OCI-LY7 (cell line): ENCODE results near the gene WRAP73. TPM values are rescaled to one million over a fixed set of nuclear protein-coding genes. Genes with fewer than 3 reads are reported as not detected.

ENCODE experiments used
- BruUV-seq: library from RNA; stranded (reverse); fragments of 400-500 nt; replicated peaks from 2 replicates; lab custom pipeline; 2021; lab: Mats Ljungman, UMichigan
- CTCF ChIA-PET: fragments of 300-600 bp; sonication (Branson Sonifier 250); formaldehyde crosslinking; loops from one replicate; lab custom pipeline; 2022; ENCODE audit warnings: antibody characterized with exemption; ENCODE audit not compliant: unreplicated experiment; lab: Charles Lee
- POLR2A ChIA-PET: fragments of 300-600 bp; sonication (Branson Sonifier 250); formaldehyde crosslinking; loops from one replicate; lab custom pipeline; 2022; ENCODE audit warnings: antibody characterized with exemption; lab: Charles Lee
- DNase-seq: peaks from one replicate; pipeline ENCODE4 v3.0.0-alpha.2; 2015; ENCODE audit warnings: low spot score
- H2AFZ ChIP-seq: fragments of 200-600 bp; sonication (generic), shearing (Covaris generic); 2 replicates; pipeline ENCODE4 v1.6.1; 2014; ENCODE audit warnings: mild to moderate bottlenecking, antibody characterized with exemption, low read length, moderate library complexity
- H3K27ac ChIP-seq: fragments of 200-600 bp; sonication (generic); 2 replicates; pipeline ENCODE4 v1.5.1; 2014; ENCODE audit warnings: mixed run types, low read depth, mild to moderate bottlenecking, moderate library complexity, low read length, inconsistent platforms; ENCODE audit not compliant: poor library complexity, severe bottlenecking
- H3K36me3 ChIP-seq: fragments of 200-600 bp; sonication (generic); 2 replicates; pipeline ENCODE4 v1.6.1; 2014; ENCODE audit warnings: mild to moderate bottlenecking, antibody characterized with exemption, low read length, moderate library complexity, mixed read lengths; ENCODE audit not compliant: insufficient read depth
- H3K4me1 ChIP-seq: fragments of 200-600 bp; sonication (generic); 2 replicates; pipeline ENCODE4 v1.5.1; 2014; ENCODE audit warnings: mild to moderate bottlenecking, low read length; ENCODE audit not compliant: insufficient read depth, poor library complexity, severe bottlenecking
- H3K4me2 ChIP-seq: fragments of 200-600 bp; sonication (generic); 2 replicates; pipeline ENCODE4 v1.6.1; 2014; ENCODE audit warnings: mild to moderate bottlenecking, low read length
- H3K4me3 ChIP-seq: fragments of 200-600 bp; sonication (generic); 2 replicates; pipeline ENCODE4 v1.5.1; 2014; ENCODE audit warnings: mild to moderate bottlenecking, low read depth, low read length; ENCODE audit not compliant: poor library complexity, severe bottlenecking
- H3K79me2 ChIP-seq: fragments of 200-600 bp; sonication (generic); 2 replicates; pipeline ENCODE4 v1.6.1; 2016; ENCODE audit warnings: low read depth, mild to moderate bottlenecking, low read length, moderate library complexity, mixed read lengths; ENCODE audit not compliant: insufficient read depth
- H3K9me2 ChIP-seq: fragments of 200-600 bp; sonication (generic); 2 replicates; pipeline ENCODE4 v1.6.1; 2016; ENCODE audit warnings: mild to moderate bottlenecking, low read length, mixed read lengths; ENCODE audit not compliant: insufficient read depth
- H3K9me3 ChIP-seq: fragments of 200-600 bp; sonication (generic); 2 replicates; pipeline ENCODE4 v1.6.1; 2014; ENCODE audit warnings: mild to moderate bottlenecking, mixed run types, low read length, mixed read lengths
- H4K20me1 ChIP-seq: fragments of 200-600 bp; sonication (generic); 2 replicates; pipeline ENCODE4 v1.6.1; 2014; ENCODE audit warnings: mild to moderate bottlenecking, antibody characterized with exemption, low read length, moderate library complexity, mixed read lengths; ENCODE audit not compliant: insufficient read depth
- CTCF ChIP-seq: fragments of 200-600 bp; sonication (generic); conservative IDR thresholded peaks from 2 replicates; pipeline ENCODE4 v1.5.1; 2014; ENCODE audit warnings: mild to moderate bottlenecking, antibody characterized with exemption, low read length, moderate library complexity, mixed read lengths
- EZH2phosphoT487 ChIP-seq: fragments of 200-600 bp; sonication (generic); IDR thresholded peaks from 2 replicates; pipeline ENCODE4 v1.6.1; 2018; ENCODE audit warnings: low read depth, borderline replicate concordance, mild to moderate bottlenecking, mixed run types, antibody characterized with exemption, low read length, moderate library complexity, mixed read lengths
- intact Hi-C: fragments of 100-400 bp; cut with micrococcal nuclease; formaldehyde crosslinking; loops from one replicate; pipeline ENCODE4 v1.10.0; 2022; ENCODE audit not compliant: unreplicated experiment
- total RNA-seq, 2 experiments: library from RNA; depleted of rRNA in 1 of 2; stranded (reverse); fragments of >200 nt in 1 of 2; shearing (Covaris generic) in 1 of 2; gene quantifications; 2 replicates each; pipeline ENCODE4 v1.2.3, GENCODE V29; 2014 to 2022

The WRAP73 gene
- total RNA-seq, 2 experiments from 2014 or later: 34.7 to 40.0 TPM

GRCh38 chr1:3676581-3677470 is 26.9 kb upstream of the WRAP73 start:
- no peaks in the 10 kb centered on the region for H3K9me3 ChIP-seq
- DNase-seq: no peak
- TF ChIP-seq EZH2phosphoT487 (no peak), CTCF (no peak)
- H3K36me3 ChIP-seq: no peaks in the 10 kb centered on the region
- H3K4me2 ChIP-seq: peak overlapping the region; percentile 52
- H3K4me1 ChIP-seq: peaks cover 23% of the 10 kb centered on the region
- BruUV-seq: no TSS peak
- H3K79me2 ChIP-seq: no peaks in the 10 kb centered on the region
- POLR2A ChIA-PET: interaction anchor here (1.0 to 1.1 kb wide), 2 partner anchors 8 to 10 kb away, joined by 3 to 16 read pairs; no protein-coding TSS in a partner anchor
- CTCF ChIA-PET: no interaction called here
- intact Hi-C loops: no loop called here
- H3K4me3 ChIP-seq: no peak overlapping the region
- no peaks in the 10 kb centered on the region for H3K9me2 ChIP-seq
- no peaks in the 10 kb centered on the region for H4K20me1 ChIP-seq
- H2AFZ ChIP-seq: peak overlapping the region; percentile 74
- H3K27ac ChIP-seq: peak overlapping the region; percentile 27

GRCh38 chr1:3675436-3675835 is 25.5 kb upstream of the WRAP73 start:
- Histone ChIP-seq H3K4me1 (peaks cover 23% of the 10 kb centered on the region), H4K20me1 (no peaks in the 10 kb centered on the region), H3K9me2 (no peaks in the 10 kb centered on the region), H2AFZ (no peak overlapping the region), H3K36me3 (no peaks in the 10 kb centered on the region), H3K4me3 (no peak overlapping the region), H3K4me2 (no peak overlapping the region), H3K27ac (no peak overlapping the region), H3K79me2 (no peaks in the 10 kb centered on the region), H3K9me3 (no peaks in the 10 kb centered on the region)
- POLR2A ChIA-PET: no interaction called here
- CTCF ChIA-PET: no interaction called here
- no TSS peak for BruUV-seq
- no peak for DNase-seq
- intact Hi-C loops: no loop called here
- TF ChIP-seq EZH2phosphoT487 (no peak), CTCF (no peak)
